SKM-1 treated with dmso at 0.1 percent for 144 hours (cell line): Measurements from ENCODE around the gene FOXC1.

Source experiments
- DNase-seq: peaks from one replicate; lab custom pipeline; 2025; ENCODE audit not compliant: unreplicated experiment; lab: John Stamatoyannopoulos, UW

Gene FOXC1

GRCh38 chr6:1611572-1612298 lies 2.0 kb downstream of the FOXC1 start:
- DNase-seq, result no peak

GRCh38 chr6:1612299-1612973 lies 2.7 kb downstream of the FOXC1 start:
- DNase-seq, result no peak

GRCh38 chr6:1612974-1613306 lies 3.2 kb downstream of the FOXC1 start:
- no peak for DNase-seq

GRCh38 chr6:1613346-1613687 lies 3.6 kb downstream of the FOXC1 start:
- no peak for DNase-seq

- no peak for DNase-seq
These were observed 4.2 kb downstream of the FOXC1 start for GRCh38 chr6:1613688-1614447.

- no peak for DNase-seq
These were observed 4.9 kb downstream of the FOXC1 start for GRCh38 chr6:1614448-1615150.

- no peak for DNase-seq
These were observed 5.6 kb downstream of the FOXC1 start for GRCh38 chr6:1615151-1615852.

- no peak for DNase-seq
These were observed 6.2 kb downstream of the FOXC1 start for GRCh38 chr6:1615853-1616420.

GRCh38 chr6:1616701-1617463 lies 7.2 kb downstream of the FOXC1 start:
- DNase-seq, result no peak

- DNase-seq, result no peak
These were observed 8.0 kb downstream of the FOXC1 start for GRCh38 chr6:1617466-1618310.

- DNase-seq, result no peak
These were observed 8.8 kb downstream of the FOXC1 start for GRCh38 chr6:1618311-1619097.

GRCh38 chr6:1619098-1619672 lies 9.5 kb downstream of the FOXC1 start:
- no peak for DNase-seq

- no peak for DNase-seq
These were observed 10.2 kb downstream of the FOXC1 start for GRCh38 chr6:1619673-1620503.

GRCh38 chr6:1620504-1621069 lies 10.9 kb downstream of the FOXC1 start:
- no peak for DNase-seq

GRCh38 chr6:1621070-1621701 lies 11.5 kb downstream of the FOXC1 start:
- DNase-seq, result no peak

GRCh38 chr6:1622220-1622850 lies 12.6 kb downstream of the FOXC1 start:
- DNase-seq, result no peak
